Neural crest cell (in vitro differentiated cells): ENCODE data around the gene SQOR. TPM values are rescaled to one million over a fixed set of nuclear protein-coding genes. Genes with fewer than 3 reads are reported as not detected.

Source experiments
- DNase-seq: peaks from one replicate; pipeline ENCODE4 v3.0.0; 2021; ENCODE audit warnings: low read depth, mixed read lengths, low spot score
- H3K27ac Mint-ChIP-seq: one replicate; pipeline ENCODE4 v1.8.0; 2021; ENCODE audit warnings: mild to moderate bottlenecking, mixed read lengths; ENCODE audit not compliant: unreplicated experiment
- H3K27me3 Mint-ChIP-seq: 2 replicates; pipeline ENCODE4 v1.8.0; 2021; ENCODE audit warnings: low read depth, mild to moderate bottlenecking, mixed read lengths
- H3K36me3 Mint-ChIP-seq: 2 replicates; pipeline ENCODE4 v1.8.0; 2021; ENCODE audit warnings: low read depth, mild to moderate bottlenecking, mixed read lengths
- H3K4me1 Mint-ChIP-seq: 2 replicates; pipeline ENCODE4 v1.8.0; 2021; ENCODE audit warnings: mixed read lengths
- H3K4me3 Mint-ChIP-seq: one replicate; pipeline ENCODE4 v1.8.0; 2021; ENCODE audit warnings: mild to moderate bottlenecking, mixed read lengths
- H3K9me3 Mint-ChIP-seq: 2 replicates; pipeline ENCODE4 v1.8.0; 2021; ENCODE audit warnings: mixed read lengths
- total RNA-seq: library from RNA; stranded (reverse); gene quantifications from 2 replicates; pipeline ENCODE4 v1.2.1, GENCODE V29; 2021
- TF ChIP-seq, protein P1 (sequence below): fragments of 200-600 bp; sonication (generic); conservative IDR thresholded peaks from 2 replicates; pipeline ENCODE4 v1.5.0; 2021; ENCODE audit warnings: antibody characterized with exemption, mild to moderate bottlenecking

SQOR gene
- total RNA-seq, 1 donor from 2014 or later, result not detected

DNA sequence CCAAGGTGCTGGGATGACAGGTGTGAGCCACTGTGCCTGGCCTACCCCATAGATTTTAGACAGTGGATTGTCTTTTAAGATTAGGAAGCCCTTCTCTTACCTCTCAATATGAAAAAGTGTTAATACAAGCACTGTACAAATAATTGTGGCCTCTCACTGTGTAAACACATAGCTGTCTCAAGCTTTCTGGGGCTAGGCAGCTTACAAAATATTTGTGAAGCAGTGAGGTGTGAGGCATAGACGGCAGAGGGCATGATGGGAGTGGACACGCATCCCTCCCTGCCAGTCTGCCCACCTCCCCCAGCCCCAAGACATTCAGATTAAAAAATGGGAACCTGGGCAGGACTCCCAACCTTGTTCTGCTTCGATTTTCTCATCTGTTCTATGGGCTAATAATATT is 34.6 kb downstream of the SQOR start:
- H3K27me3 Mint-ChIP-seq, result no peaks in the 10 kb centered on the region
- H3K27ac Mint-ChIP-seq, result no peak overlapping the region
- no peaks in the 10 kb centered on the region for H3K9me3 Mint-ChIP-seq
- H3K36me3 Mint-ChIP-seq, result no peaks in the 10 kb centered on the region
- DNase-seq, result no peak
- TF ChIP-seq, protein P1, sequence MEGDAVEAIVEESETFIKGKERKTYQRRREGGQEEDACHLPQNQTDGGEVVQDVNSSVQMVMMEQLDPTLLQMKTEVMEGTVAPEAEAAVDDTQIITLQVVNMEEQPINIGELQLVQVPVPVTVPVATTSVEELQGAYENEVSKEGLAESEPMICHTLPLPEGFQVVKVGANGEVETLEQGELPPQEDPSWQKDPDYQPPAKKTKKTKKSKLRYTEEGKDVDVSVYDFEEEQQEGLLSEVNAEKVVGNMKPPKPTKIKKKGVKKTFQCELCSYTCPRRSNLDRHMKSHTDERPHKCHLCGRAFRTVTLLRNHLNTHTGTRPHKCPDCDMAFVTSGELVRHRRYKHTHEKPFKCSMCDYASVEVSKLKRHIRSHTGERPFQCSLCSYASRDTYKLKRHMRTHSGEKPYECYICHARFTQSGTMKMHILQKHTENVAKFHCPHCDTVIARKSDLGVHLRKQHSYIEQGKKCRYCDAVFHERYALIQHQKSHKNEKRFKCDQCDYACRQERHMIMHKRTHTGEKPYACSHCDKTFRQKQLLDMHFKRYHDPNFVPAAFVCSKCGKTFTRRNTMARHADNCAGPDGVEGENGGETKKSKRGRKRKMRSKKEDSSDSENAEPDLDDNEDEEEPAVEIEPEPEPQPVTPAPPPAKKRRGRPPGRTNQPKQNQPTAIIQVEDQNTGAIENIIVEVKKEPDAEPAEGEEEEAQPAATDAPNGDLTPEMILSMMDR, result no peak
- H3K4me3 Mint-ChIP-seq, result no peak overlapping the region
- H3K4me1 Mint-ChIP-seq, result no peaks in the 10 kb centered on the region

DNA sequence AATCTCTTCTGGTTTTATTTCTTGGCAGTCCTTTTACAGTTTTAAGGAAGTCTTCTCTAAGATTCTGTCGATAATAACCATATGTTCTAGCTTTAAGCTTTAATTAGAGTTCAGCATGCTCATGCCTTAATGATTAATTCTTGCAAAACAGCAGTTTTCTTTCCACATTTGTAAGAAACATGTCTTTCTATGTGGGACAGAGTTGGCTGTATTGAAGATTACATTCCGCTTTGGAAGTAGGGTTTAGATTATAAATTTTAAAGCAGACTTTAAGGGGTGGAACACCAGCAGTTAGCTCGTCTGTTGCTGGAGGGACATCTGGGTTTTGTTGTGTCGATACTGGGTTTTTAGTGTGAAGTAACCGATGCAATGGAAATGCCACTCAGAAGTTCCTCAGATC is 35.3 kb downstream of the SQOR start:
- TF ChIP-seq, protein P1, result no peak
- Mint-ChIP-seq H3K4me1 (no peaks in the 10 kb centered on the region), H3K4me3 (no peak overlapping the region), H3K27ac (no peak overlapping the region), H3K27me3 (no peaks in the 10 kb centered on the region), H3K36me3 (no peaks in the 10 kb centered on the region), H3K9me3 (no peaks in the 10 kb centered on the region)
- DNase-seq, result no peak

DNA sequence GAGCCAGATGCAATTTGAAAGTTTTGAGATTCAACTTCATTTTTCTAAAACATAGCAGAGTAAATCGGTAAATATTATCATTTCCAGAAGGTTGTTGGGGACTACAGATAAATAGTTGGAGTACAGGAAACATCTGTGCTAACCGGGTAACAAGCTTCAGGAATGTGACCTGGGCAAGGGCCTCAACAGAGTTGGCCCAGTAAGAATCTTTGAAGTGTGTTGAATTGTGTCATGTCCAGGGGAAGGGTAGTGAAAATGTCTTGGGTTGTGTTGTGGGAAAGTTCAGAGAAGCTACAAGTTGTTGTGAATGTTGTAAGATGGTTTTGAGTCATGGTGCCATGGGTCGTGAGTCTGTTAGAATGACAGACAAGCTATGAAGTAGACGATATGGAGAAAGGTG is 35.7 kb downstream of the SQOR start:
- TF ChIP-seq, protein P1, result no peak
- no peaks in the 10 kb centered on the region for H3K36me3 Mint-ChIP-seq
- DNase-seq, result no peak
- H3K27me3 Mint-ChIP-seq, result no peaks in the 10 kb centered on the region
- H3K4me1 Mint-ChIP-seq, result no peaks in the 10 kb centered on the region
- H3K9me3 Mint-ChIP-seq, result no peaks in the 10 kb centered on the region
- H3K4me3 Mint-ChIP-seq, result no peak overlapping the region
- H3K27ac Mint-ChIP-seq, result no peak overlapping the region

DNA sequence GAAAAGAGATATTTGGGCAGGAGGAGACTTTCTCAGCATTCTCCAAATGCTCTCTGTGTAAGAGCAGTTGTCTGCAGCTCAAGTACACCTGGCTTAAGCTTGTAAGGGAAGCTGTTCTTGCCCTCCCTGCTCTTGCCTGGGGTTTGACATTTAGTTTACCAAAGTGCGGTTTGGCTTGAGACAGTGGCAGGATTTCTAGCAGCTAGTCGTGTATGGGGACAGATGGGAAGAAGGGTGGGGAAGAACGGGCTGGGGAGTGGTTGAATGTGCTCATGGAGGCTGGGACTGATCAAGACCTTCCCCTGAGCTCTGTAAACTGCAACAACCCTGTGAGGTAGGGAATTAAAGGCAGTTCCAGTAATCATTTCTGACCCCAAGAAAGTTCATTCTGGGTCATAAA is 39.8 kb downstream of the SQOR start:
- H3K4me1 Mint-ChIP-seq, result no peaks in the 10 kb centered on the region
- H3K9me3 Mint-ChIP-seq, result no peaks in the 10 kb centered on the region
- H3K27me3 Mint-ChIP-seq, result no peaks in the 10 kb centered on the region
- H3K36me3 Mint-ChIP-seq, result no peaks in the 10 kb centered on the region
- TF ChIP-seq, protein P1, result no peak
- DNase-seq, result no peak
- H3K4me3 Mint-ChIP-seq, result no peak overlapping the region
- no peak overlapping the region for H3K27ac Mint-ChIP-seq

DNA sequence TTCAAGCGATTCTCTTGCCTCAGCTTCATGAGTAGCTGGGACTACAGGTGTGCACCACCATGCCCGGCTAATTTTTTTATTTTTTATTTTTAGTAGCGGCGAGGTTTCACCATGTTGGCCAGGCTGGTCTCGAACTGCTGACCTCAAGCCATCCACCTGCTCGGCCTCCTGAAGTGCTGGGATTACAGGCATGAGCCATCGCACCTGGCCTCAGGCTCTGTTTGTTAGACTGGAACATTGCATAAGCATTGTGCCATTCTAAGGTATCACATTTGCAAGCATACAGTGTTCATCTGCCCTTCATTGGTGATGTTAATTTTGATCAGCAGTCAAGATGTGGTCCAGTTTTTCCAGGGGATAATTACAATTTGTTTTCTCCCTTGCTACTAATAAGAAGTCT is 43.0 kb downstream of the SQOR start:
- Mint-ChIP-seq H3K4me3 (no peak overlapping the region), H3K9me3 (no peaks in the 10 kb centered on the region), H3K27ac (no peak overlapping the region), H3K27me3 (no peaks in the 10 kb centered on the region), H3K4me1 (no peaks in the 10 kb centered on the region), H3K36me3 (no peaks in the 10 kb centered on the region)
- TF ChIP-seq, protein P1, result no peak
- DNase-seq, result no peak
